KOPT-K1 (cell line): ENCODE data around the gene ANXA2.

Experiments
- H3K27ac ChIP-seq: fragments of 200-600 bp; sonication (generic); 2 replicates; pipeline ENCODE4 v1.5.1; 2016; ENCODE audit warnings: antibody characterized with exemption, mild to moderate bottlenecking, low read depth, low read length; ENCODE audit not compliant: poor library complexity, severe bottlenecking
- H3K36me3 ChIP-seq: fragments of 200-600 bp; sonication (generic); 2 replicates; pipeline ENCODE4 v1.5.1; 2017; ENCODE audit warnings: antibody characterized with exemption, mild to moderate bottlenecking, low read length, moderate library complexity; ENCODE audit not compliant: insufficient read depth
- H3K9me3 ChIP-seq: fragments of 200-600 bp; sonication (generic); 2 replicates; pipeline ENCODE4 v1.5.1; 2017; ENCODE audit warnings: antibody characterized with exemption, low read length, mild to moderate bottlenecking; ENCODE audit not compliant: insufficient read depth, poor library complexity, severe bottlenecking

The ANXA2 gene

DNA sequence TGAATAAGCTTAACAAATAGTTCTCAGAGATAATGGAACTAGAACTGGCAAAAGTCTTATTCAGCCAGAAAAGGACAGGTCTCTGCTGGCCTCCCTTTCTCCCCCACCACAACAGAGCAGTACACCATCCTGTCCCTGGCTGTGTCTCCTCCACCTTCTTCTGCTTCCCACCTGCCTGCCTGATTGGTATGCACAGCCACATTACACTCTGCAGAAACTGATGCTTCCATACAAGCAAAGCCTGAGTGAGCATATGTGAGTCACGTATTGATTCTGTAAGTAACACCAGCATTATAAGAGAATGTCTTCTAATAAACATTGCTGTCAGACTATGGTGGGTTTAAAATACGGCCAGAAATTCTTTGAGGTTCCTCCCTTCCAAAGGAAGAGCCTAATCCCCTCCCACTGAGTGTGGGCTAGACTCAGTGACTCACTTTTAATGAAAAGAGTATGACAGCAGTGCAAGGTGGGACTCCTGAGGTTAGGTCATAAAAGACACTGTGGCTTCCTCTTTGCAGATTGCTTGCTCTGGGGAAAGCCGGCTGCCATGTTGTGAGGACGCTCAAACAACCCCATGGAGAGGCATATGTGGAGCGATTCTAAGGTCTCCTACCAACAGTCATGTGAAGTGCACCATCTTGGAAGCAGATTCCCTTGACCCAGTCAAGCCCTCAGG, 44.4 kb downstream of the ANXA2 start:
- Histone ChIP-seq H3K9me3 (peaks cover 6% of the 10 kb centered on the region), H3K27ac (no peak overlapping the region), H3K36me3 (no peaks in the 10 kb centered on the region)

DNA sequence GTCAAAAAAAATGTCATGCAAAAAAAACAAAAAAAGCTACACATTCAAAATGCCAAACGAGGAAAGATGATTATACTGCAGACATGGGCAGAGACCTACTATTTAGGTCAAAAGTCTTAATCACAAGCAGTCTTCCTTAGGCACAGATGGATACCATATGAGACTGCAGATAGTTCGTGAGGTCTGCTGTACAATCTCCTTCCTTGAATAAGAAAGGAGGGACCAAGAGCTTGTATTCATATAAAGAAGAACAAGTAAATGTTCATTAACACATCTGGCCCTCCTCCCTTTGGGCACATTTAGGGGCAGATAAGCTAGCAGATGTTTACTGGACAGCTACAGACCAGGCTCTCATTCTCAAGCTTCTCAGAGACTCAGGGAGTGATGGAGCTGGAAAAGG, 45.3 kb downstream of the ANXA2 start:
- H3K27ac ChIP-seq = no peak overlapping the region
- peaks cover 6% of the 10 kb centered on the region for H3K9me3 ChIP-seq
- no peaks in the 10 kb centered on the region for H3K36me3 ChIP-seq

DNA sequence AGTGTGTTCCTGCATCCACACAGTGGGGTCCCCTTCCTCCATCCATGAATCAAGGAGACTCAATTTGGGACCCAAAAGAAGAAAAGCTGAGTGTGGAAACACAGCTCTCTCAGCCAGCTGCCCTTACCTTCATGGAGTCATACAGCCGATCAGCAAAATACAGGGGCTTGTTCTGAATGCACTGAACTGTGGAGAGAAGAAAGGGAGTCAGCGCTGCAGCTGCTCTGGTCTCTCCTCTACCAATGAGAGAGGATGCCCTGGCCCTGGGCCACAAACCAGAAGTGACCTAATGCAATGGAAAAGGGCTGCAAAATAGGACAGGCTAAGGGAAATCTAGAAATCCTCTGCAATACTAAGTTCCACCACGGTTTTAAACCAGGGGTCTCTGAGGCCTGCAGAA, 46.7 kb downstream of the ANXA2 start:
- H3K27ac ChIP-seq = no peak overlapping the region
- H3K9me3 ChIP-seq = peaks cover 6% of the 10 kb centered on the region
- no peaks in the 10 kb centered on the region for H3K36me3 ChIP-seq

DNA sequence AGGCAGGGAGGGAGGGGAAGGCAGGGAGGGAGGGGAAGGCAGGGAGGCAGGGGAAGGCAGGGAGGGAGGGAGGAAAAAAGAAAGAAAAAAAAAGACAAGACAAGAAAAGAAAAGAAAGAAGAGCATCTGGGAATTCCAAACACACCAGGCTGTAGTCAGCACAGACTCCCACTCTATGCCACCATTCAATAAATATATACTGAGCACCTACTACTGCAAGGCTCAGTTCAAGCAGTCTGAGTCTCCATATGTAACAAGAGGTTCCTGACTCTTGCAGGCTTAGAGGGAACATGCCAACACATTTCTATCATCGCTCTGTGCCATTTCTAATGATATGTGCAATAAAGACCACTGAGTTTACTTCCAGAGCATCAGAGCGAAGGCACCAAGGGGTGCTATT, 47.7 kb downstream of the ANXA2 start:
- H3K9me3 ChIP-seq = peaks cover 6% of the 10 kb centered on the region
- H3K27ac ChIP-seq = no peak overlapping the region
- H3K36me3 ChIP-seq = no peaks in the 10 kb centered on the region

DNA sequence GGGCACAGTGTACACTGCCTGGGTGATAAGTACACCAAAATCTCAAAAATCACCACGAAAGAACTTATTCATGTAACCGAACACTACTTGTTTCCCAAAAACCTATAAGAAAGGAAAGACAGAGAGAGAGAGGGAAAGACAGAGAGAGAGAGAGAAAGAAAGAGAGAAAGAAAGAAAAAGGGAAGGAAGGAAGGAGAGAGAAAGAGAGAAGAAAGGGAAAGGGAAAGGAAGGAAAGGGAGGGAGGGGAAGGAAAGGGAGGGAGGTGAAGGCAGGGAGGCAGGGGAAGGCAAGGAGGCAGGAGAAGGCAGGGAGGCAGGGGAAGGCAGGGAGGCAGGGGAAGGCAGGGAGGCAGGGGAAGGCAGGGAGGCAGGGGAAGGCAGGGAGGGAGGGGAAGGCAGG, 48.2 kb downstream of the ANXA2 start:
- Histone ChIP-seq H3K36me3 (no peaks in the 10 kb centered on the region), H3K27ac (no peak overlapping the region), H3K9me3 (peaks cover 6% of the 10 kb centered on the region)

DNA sequence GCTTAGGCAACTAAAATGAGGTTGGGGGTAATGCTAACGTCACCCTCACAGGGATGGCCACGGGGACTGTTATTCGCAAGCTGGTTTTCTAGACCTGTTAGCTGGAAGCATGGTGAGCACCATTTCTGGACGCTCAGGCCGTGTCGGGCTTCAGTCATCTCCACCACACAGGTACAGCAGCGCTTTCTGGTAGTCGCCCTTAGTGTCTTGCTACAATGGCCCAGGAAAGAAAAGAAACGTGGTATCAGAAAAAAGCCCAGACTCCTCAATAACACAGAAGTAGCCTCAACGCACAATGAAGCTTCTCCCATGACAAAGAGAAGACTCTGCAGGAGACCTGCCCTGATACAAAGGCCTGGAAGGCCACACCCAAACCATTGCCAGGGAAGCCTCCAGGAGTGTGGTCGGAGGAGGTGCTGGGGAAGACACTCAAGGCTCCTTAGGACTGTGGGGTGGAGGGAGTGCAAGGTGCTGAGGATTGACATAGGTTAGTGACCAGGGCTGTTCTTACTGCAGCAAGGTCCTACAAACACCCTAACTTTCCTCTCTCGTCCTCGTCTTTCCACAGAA, 50.2 kb downstream of the ANXA2 start:
- Histone ChIP-seq H3K27ac (no peak overlapping the region), H3K9me3 (no peaks in the 10 kb centered on the region), H3K36me3 (no peaks in the 10 kb centered on the region)

DNA sequence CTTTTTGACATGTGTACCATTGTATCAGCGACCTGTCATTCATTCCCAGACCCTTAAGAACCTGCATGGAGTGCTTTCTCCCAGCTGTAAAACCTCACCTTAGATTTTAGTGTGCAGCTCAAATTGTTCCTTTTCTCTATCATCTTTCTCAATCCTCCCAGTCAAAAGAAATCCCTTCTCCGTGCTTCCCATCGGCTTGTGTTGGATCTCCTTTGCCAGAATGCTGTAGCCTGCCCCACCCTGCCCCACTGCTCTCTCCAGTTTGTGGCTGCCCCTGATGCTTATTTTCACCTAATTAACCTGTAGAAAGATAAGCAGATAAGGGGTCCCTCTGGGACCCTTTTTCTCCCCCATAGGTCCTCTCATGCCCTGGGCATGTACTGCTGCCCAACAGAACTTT, 51.1 kb downstream of the ANXA2 start:
- Histone ChIP-seq H3K9me3 (no peaks in the 10 kb centered on the region), H3K27ac (no peak overlapping the region), H3K36me3 (no peaks in the 10 kb centered on the region)

DNA sequence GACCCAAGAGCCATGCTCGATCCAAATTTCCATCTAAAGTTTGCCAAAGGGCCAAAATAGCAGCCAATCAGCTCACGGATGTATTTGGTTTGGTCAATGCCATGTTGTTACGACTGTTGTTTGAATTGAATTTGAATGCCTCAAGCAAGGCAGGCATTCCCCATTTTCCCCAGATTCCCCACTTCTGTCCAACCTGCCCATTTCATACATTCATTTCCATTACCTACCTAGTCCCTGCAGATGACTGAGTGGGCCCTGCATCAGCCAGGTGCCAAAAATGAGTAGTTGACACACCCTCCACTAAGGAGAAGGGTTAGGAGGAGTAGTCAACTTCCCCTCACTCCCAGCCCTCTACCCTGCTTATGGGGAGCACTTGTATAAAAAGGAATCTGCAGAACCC, 51.7 kb downstream of the ANXA2 start:
- no peak overlapping the region for H3K27ac ChIP-seq
- no peaks in the 10 kb centered on the region for H3K36me3 ChIP-seq
- no peaks in the 10 kb centered on the region for H3K9me3 ChIP-seq

DNA sequence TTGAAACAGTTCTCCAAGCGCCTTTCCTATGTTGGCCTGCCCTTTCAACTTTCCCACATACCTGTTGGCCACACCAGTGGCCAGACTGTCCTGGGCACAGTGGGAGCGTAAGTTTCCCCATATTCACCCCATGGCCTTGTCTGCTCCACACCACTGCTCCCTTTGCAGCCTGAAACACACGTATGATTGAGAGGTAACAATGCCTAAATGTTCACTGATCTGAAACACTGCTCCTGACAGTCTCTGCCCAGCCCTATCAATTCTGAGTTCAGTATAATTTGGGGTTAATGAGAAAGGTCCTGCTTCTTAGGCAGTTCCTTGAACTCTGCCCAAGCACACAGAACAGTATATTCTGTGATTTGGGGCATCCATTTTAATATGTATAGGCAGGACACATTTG, 52.2 kb downstream of the ANXA2 start:
- no peak overlapping the region for H3K27ac ChIP-seq
- H3K9me3 ChIP-seq = no peaks in the 10 kb centered on the region
- H3K36me3 ChIP-seq = no peaks in the 10 kb centered on the region

DNA sequence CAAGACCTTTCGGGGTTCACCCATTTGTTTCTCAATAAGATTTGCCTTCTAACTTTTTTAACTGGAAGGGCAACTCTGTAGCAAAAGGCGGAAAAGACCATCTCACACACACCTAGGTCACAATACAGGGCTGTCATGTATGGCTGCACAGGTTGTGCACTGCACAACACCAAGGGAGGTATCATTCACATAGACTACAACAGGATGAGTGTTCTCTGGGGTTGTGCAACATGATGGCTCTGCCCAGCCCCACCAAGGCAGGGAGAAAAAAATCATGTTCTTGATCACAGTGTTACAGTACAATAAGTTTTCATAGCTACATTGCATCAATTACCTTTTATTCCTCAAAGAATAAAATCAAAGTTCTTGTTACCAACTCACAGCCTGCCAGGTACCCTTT, 52.8 kb downstream of the ANXA2 start:
- Histone ChIP-seq H3K9me3 (no peaks in the 10 kb centered on the region), H3K36me3 (no peaks in the 10 kb centered on the region), H3K27ac (no peak overlapping the region)

DNA sequence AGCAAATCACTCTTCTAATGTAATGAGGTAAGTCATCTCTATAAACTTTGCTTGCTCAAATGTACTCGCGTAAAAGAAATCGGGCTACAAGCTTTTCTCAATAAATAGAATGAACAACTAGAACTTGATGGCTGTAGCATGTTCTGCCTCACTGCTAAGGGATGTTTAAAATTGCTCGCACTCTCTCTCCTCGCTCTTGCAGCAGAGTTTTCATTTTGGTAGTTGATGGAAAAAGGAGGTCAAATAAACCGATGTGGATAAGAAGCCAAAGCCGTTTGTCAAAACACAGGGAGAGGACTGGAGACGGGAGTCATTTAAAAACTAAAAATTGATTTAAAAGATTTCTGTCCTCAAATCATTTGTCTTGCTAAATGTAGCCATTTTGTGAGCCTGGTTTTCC, 53.3 kb downstream of the ANXA2 start:
- H3K9me3 ChIP-seq = no peaks in the 10 kb centered on the region
- no peaks in the 10 kb centered on the region for H3K36me3 ChIP-seq
- no peak overlapping the region for H3K27ac ChIP-seq

DNA sequence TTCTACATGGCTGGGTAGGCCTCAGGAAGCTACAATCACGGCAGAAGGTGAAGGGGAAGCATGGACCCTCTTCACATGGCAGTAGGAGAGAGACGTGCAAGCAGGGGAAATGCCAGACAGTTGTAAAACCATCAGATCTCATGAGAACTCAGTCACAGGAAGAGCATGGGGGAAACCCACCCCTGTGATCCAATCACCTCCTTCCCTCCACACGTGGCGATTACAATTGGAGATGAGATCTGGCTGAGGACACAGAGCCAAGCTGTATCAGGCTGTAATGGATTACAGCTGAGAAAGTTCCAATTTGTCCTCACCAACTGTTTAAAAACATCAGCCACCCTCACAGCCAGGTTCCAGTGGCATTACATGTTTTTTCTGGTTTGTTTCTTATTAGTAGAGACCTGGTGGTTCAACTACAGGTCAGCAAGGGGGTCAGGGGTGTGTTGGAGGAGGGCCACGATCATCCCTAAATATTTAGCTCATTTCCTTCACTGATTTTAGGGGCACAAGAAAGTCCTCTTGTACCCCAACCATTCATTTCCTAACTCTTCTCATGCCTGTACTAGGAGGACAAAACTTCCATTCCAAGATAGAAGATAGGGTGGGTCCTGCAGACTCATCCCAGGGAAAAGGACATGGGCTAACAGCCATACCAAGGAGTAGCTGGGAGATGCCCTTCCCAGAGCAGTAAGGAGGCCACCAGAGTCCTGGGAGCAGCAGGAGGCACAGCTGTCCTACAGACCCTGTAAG, 54.4 kb downstream of the ANXA2 start:
- H3K9me3 ChIP-seq = no peaks in the 10 kb centered on the region
- no peaks in the 10 kb centered on the region for H3K36me3 ChIP-seq
- H3K27ac ChIP-seq = no peak overlapping the region

DNA sequence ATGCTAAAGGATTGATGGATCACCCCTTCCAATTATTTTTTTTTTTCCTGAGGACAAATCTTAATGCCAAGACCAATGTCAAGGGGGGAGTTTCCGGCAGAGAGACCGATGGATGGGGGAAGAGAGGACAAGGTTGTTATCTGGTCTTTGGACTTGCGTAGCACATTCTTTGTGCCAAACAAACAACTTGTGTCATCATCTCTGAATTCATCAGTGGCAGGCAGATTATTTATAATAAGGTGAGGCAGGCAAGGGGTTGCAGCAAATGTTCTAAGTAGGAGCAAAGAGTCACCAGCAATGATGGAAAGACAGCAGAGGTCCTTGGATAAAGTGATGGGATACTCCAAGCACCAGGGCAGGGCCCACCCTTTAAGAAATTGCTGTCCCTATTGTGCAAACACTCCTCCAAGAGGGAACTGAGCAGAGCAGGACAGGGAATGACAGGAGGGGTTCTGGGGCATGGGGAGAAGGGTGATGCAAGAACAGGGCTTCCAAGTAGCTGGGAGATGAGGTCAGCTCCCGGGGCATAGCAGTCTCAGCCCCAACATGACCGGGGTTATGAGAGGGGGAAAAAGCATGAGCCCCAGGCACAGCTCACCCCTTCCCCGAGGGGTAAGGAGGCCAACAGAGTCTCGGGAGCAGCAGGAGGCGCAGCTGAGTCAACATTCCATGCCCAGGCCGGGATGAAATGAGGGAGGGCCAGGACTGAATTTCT, 57.4 kb downstream of the ANXA2 start:
- Histone ChIP-seq H3K9me3 (no peaks in the 10 kb centered on the region), H3K27ac (no peak overlapping the region), H3K36me3 (no peaks in the 10 kb centered on the region)

DNA sequence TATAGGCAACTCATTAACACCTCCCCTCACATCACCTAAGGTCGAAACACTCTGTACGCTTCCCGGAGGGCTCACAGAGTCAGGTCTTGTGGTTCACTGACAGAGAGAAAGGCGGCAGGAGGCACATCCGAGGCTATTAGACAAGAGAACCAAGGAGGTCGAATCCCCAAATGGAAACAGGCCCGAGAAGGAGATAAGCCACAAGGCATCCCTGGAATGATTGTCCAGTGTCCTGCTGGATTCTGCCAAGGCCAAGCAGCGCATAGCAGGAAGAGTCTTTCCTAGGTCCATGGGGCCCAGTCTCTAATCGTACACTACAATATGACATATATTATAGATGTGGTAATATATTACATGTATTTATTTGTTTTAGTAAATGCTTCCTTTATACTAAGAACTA, 58.5 kb downstream of the ANXA2 start:
- no peak overlapping the region for H3K27ac ChIP-seq
- H3K9me3 ChIP-seq = no peaks in the 10 kb centered on the region

DNA sequence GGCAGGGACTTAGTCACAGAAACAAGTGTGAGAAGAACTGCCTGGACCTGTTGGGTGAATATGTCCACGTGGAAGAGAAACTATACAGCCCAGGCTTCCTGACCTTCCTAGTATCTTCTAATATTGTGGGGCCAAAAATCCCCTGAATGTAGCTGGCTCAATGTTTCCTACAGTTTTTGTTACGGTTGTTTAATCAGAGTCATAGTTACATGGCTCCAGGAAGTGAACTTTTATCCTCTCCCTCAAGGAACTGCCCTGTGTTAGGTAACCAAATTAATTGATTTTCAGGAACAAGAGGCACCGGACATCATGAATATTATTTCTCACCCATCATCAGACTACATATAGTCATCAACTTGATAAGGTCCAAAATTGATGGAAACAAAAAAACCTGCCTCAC, 59.0 kb downstream of the ANXA2 start:
- Histone ChIP-seq H3K36me3 (no peaks in the 10 kb centered on the region), H3K27ac (no peak overlapping the region), H3K9me3 (no peaks in the 10 kb centered on the region)

More for the DNA sequence above, 58.5 kb downstream of the ANXA2 start:
- H3K36me3 ChIP-seq = no peaks in the 10 kb centered on the region
